Stimulated activated CD8-positive, alpha-beta memory T cell treated with anti-CD3 and anti-CD28 coated beads, Interleukin-12 subunit alpha, Interleukin-12 subunit beta, amount 100 ng/mL, for 24 hours (primary cell): ENCODE measurements around the gene SCN5A.

Source experiments
- DNase-seq: peaks from one replicate; pipeline ENCODE4 v3.0.0-alpha.2; 2020; ENCODE audit errors: extremely low read depth

SCN5A gene

DNA sequence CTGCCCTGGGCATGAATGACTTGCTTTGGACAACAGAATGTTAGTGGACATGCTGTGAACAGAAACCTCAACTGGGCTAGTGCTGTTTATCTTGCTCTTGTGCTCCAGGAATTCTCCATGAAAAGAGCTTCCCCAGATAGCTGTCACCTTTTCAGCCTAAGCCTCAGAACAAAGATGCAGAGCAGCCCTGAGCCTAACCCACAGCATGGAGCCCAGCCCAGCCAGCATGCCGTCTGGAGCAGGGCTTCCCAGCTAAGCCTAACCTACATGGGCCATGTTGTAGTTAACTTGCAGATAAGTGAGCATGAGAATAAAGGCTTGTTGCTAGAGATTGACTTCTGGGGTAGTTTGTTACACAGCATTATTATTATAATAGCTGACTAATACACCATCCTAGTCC is 48.9 kb downstream of the SCN5A start:
- DNase-seq, result no peak

DNA sequence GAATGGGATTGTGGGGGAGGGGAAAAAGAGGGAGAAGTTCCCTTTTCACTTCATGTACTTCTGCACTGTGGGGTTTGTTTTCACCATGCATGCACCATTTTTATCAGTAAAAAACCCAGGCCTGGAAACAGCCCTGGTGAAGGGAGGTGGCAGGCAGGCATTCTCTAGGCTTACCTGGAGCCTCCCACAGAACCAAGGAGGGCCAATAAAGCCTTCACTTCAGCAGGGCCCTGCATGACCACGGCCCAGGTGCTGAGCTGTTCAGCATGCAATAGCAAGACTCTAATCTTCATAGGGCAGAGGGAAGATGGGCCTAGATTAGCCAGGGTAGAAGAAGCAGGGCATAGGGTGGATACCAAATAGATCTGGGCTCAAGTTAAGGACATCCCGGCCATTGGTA is 49.6 kb downstream of the SCN5A start:
- no peak for DNase-seq

GRCh38 chr3:38598791-38599190 is 50.7 kb downstream of the SCN5A start:
- no peak for DNase-seq

DNA sequence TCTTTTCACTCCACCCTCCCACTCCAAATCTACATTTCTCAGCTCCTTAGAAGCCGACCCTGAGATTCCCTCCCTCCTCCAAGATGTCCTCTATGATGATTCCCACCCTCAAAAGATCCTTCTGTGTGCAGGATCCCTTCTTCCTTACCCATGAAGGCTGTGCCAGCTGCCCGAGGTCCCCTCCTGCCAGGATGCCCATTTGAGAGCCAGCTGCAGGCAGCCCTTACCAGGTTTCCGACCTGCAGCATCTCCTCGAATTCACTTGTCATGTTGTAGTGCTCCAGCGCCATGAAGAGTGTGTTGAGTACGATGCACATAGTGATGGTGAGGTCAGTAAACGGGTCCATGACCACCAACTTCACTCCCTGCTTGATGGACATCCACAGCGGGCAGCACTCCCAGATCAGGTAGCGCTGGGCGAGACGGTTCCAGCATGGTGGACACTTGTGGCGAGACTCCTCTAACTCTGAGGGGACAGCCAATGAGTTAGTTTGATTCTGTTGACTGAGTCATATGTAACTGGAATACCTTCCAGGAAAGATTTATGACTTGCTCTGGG is 51.9 kb downstream of the SCN5A start:
- no peak for DNase-seq

DNA sequence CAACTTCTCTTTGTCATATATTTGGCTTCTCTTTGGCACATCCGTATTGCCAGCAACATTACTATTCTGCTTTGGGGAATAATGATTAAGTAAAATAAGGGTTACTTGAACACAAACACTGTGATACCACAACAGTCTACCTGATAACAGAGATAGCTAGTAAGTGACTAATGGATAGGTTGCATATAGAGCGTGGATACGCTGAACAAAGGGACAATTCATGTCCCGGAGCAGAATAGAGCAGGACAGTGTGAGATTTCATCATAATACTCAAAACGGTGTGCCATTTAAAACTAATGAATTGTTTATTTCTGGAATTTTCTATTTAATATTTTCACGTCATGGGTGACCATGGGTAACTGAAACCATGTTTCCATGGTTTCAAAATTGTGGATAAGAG is 54.1 kb downstream of the SCN5A start:
- DNase-seq, result no peak

GRCh38 chr3:38590521-38590920 is 59.0 kb downstream of the SCN5A start:
- DNase-seq, result no peak

DNA sequence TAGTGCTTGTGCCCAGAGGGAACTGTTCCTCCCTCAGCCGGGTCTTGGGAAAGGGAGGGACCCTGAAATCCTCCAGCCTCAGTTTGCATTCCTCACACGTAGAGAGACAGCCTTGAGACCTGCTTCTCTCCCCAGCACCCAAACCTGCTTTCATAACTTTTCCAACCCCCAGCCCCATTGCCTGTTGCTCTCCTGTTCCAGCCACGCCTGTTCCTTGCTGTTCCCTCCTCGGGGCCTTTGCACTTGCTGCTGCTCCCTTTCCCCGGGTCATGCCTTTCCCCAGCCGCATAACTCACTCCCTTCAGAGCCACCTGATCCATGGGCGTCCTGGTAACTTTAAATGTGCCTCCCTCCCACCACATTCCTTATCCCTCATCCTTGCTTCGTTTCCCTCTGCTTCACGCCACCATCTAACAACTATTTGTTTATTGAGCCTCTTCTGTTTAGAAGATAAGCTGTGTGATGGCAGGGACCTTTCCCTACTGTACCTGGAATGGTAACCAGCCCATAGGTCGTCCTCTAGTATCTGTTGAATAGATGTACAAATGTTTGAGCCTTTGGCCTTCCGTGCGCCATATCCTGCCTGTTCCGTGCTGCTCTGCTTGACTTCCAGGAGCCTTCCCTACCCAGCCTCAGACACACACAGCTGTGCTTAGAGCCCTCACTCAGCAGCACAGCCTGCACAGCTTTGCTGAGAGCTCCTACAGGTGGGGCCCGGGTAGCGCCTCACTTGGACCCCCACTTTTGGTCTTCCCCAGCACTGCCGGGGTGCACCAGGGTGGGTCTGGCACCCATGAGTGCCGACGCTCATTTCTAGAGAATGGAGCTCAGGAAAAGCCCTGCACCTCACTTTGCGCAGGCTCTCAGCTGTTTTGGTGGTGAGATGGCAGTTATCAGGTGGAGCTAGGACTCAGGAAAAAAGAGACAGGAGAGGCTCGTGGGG is 60.2 kb downstream of the SCN5A start:
- no peak for DNase-seq

DNA sequence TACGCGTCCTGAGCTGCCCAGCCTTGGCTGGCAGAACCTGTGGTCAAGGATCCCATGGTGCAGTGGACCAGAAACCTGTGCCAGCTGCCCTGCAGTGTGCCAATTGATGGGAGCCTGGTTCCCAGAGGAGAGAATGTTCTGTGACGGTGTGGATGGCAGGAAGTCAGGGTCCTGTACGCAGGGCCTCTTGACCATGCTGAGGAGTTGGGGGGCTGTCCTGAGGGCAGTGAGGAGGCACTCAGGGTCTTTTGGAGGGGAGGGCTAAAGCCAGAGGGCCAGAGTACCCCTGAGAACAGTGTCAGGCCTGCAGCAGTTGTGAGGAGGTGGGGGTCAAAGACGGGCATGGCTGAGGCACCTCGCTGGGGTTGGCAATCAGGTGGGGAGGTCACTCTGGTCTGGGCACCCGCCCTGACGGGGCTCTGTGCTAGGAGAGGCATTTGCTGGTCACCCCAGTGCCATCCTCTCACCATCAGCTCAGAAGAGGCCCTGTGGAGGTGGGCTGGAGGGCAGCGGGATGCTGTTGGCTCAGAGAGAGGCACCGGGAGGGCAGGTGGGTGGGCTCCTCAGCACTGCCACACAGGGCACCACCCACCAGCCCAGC is 61.0 kb downstream of the SCN5A start:
- no peak for DNase-seq

GRCh38 chr3:38587548-38588131 is 61.8 kb downstream of the SCN5A start:
- DNase-seq, result no peak

DNA sequence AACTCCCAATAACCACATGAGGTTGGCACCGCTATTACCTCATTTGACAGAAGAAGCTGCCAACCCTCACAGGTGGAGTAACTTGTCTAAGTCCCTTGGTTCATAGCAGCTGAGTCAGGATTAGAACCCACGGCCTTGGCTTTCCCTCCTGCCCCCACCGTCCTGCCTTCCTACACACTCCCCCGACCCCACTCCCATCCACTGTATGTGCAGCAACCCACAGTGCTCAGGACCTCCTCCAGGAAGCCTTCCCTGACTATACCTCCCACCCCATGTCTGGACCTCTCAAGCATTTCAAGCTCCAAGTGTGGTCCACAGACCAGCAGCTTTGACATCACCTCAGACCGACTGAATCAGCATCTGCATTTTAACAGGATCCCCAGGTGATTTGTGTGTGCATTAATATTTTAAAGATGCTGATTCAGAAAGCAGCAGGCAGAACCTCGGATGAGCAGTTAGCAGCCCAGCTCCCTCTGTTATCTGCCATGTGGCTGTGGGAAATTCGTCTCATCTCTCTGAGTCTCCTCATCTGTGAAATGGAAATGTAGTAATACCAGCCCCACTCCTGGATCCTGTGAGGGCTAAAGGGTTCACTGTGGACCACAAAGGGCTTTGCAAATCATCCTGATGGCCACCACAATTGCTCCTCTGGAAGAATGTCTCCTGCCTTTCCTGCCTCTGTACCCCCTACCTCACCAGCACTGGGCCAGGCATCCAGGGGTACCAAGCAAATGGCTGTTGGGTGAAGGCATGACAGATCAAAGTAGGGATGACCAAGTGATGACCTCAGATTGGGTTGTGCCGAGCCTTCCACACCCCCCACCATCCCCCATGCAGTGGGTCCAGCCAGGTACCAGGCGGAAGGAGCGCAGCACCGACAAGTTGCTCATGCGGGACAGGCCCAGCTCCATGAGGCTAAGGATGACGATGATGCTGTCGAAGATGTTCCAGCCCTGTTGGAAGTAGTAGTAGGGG is 62.7 kb downstream of the SCN5A start:
- no peak for DNase-seq

DNA sequence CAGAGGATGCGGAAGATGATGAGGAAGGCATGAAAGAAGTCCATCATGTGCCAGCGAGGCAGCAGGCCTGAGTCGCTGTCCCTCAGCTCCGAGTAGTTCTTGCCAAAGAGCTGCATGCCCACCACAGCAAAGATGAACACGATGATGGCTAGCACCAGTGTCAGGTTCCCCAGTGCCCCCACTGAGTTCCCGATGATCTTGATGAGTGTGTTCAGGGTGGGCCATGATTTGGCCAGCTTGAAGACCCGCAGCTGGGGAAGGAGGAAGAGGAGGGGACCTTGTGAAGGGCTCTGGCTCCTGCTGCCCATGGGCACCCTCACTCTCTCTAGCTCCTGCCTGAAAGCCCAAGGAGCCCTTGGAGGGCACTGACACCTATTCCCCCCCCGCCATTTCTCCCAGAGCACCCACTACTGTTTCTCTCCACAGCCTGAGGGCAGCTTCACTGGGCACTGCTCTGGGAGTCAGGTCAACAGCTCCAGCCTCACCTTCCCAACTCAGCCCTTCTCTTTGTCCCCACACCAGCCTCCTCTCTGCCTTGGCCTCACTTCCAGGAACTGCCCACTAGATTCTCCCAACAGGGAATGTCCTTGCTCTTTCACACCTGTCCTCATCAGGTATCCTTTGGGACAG is 63.6 kb downstream of the SCN5A start:
- DNase-seq, result no peak

GRCh38 chr3:38583688-38584087 is 65.8 kb downstream of the SCN5A start:
- DNase-seq, result no peak

- no peak for DNase-seq
Observed at GRCh38 chr3:38582941-38583645, 66.4 kb downstream of the SCN5A start.

- DNase-seq, result no peak
Observed at GRCh38 chr3:38582316-38582715, 67.2 kb downstream of the SCN5A start.

DNA sequence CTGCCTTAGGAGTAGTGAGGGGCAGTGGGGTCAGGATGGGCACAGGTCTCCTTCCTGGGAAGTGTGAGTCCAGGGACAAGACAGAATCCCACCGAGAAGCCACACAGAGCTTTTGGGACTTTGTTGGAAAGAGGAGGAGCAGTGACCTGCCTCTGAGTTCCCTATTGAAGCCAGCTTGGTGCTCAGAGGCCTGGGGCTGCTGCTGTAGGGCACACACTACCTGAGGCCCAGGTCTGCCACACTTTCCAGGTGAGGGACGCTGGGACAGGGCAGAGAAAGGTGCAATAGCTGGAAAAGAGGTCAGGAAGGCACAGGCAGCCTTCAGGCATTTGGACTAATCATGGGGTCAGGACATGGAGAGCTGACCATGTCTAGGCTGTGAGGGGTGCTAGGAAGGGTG is 67.7 kb downstream of the SCN5A start:
- DNase-seq, result no peak

GRCh38 chr3:38580450-38581382 is 68.8 kb downstream of the SCN5A start:
- no peak for DNase-seq

DNA sequence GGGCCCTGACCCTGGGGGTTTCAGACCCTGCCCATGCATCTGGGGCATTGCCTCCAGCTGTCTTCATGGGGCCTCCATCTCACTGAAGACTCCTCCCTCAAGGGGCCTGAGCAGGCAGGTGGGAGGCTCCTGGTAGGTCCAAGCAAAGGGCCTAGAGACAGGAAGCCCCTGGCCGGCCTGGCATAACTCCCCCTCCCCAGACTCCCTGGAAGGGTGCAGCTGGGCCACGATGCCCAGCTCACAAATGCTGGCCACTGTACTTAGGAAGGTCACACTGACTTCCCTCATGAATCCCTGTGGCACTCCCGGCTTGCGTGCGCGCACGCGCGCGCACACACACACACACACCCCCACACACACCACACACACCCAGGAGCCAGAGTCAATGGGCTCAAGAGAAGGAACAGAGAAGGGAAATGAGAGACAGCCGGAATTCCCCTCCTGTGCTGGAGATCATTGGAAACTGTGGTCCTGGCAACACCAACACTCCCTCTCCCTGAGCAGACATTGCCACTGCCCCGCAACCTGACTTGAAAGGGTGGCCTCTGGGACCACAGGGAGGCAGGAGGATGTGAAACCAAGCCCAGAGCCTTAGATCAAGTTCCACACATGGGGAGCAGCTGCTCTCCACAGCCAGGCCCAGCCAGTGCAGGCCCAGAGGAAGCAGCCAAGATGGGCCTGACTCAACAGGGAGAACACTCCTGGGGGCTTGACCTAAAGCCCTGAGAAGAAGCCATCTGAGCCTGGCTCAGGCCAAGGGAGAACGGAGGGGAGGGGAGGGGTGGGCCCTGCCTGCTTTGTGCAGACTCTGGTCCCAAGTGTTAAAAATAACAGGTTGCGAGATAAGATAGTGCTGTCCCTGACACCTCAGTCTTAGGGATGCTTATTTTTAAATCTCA is 69.7 kb downstream of the SCN5A start:
- no peak for DNase-seq

GRCh38 chr3:38579141-38579540 is 70.3 kb downstream of the SCN5A start:
- no peak for DNase-seq
